BLaER1 (cell line): Measurements from ENCODE around the gene TTLL10.
A peak's percentile ranks its signal among the peaks of the same experiment; 100 is the strongest.

Experiments used
- H3K27ac ChIP-seq: shearing (Covaris generic); formaldehyde crosslinking; 2 replicates; pipeline ENCODE4 v1.8.1; 2022
- H3K27me3 ChIP-seq: shearing (Covaris generic); formaldehyde crosslinking; 2 replicates; pipeline ENCODE4 v1.8.1; 2022
- H3K36me3 ChIP-seq: shearing (Covaris generic); formaldehyde crosslinking; 2 replicates; pipeline ENCODE4 v1.8.1; 2022
- H3K4me1 ChIP-seq: shearing (Covaris generic); formaldehyde crosslinking; 2 replicates; pipeline ENCODE4 v1.8.1; 2022
- H3K4me2 ChIP-seq: shearing (Covaris generic); formaldehyde crosslinking; 2 replicates; pipeline ENCODE4 v1.8.1; 2022
- H3K4me3 ChIP-seq: shearing (Covaris generic); formaldehyde crosslinking; 2 replicates; pipeline ENCODE4 v1.8.1; 2022
- H3K9ac ChIP-seq: shearing (Covaris generic); formaldehyde crosslinking; 2 replicates; pipeline ENCODE4 v1.8.1; 2022
- H3K9me3 ChIP-seq: shearing (Covaris generic); formaldehyde crosslinking; 2 replicates; pipeline ENCODE4 v1.8.1; 2022
- H4K20me1 ChIP-seq: shearing (Covaris generic); formaldehyde crosslinking; 2 replicates; pipeline ENCODE4 v1.8.1; 2022
- Cebpa-rat ChIP-seq: shearing (Covaris generic); IDR thresholded peaks from 2 replicates; pipeline ENCODE4 v1.8.1; 2022

The TTLL10 gene

DNA sequence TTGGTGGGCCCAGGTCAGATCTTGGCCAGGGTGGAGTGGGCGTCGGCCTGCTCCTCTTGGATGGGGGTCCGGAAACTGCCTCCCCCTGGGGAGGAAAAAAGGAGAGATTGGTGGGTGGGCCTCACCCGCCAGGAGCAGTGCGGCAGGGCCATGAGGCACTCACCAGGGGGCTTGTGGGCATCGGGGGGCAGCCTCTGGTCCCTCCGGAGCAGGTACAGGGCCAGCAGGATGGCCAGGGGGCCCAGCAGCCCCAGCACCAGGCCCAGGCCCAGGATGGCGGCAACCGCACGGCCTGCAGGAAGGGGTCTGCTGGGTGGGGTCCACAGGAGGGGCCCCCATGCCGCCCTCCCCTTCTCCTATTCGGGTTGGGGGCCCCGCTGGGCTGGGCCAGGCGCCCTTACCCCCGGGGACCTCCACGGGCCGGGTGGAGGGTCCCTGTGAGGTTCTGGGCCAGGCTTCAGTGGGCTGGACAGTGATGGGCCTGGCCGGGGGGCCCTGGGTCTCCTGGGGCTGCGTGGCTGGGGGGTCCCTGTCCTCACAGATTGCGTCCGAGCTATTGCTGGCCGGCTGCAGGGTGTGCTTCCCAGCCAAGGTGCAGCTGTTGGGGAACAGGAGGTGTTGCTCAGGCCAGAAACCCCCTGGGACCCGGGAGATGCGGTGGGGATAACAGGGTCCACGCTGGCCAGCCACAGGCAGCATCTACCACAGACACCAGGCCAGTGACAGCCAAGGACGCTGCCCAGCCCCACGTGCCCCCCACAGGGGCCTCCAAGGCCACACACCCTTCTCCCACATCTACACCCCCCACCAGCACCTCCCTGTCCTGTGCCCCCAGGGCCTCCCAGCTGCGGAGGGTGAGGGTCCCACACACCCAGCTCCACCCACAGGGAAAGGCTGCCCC, 38.1 kb downstream of the TTLL10 start:
- Histone ChIP-seq H3K27ac (peak overlapping the region; percentile 46), H3K4me2 (peak overlapping the region; percentile 99), H3K9ac (no peak overlapping the region), H3K4me3 (peak overlapping the region; percentile 14; the same call in 1 of the 2 replicates), H3K36me3 (peaks cover 19% of the 10 kb centered on the region), H3K9me3 (no peaks in the 10 kb centered on the region), H4K20me1 (peaks cover 50% of the 10 kb centered on the region), H3K4me1 (peaks cover 97% of the 10 kb centered on the region), H3K27me3 (peaks cover 12% of the 10 kb centered on the region)
- no peak for TF ChIP-seq Cebpa-rat

GRCh38 chr1:1212780-1213344, 39.2 kb downstream of the TTLL10 start:
- H3K27me3 ChIP-seq, result peaks cover 6% of the 10 kb centered on the region; the same call in 1 of the 2 replicates
- no peak for TF ChIP-seq Cebpa-rat
- H3K36me3 ChIP-seq, result peaks cover 30% of the 10 kb centered on the region
- H3K4me2 ChIP-seq, result peak overlapping the region; percentile 99
- H3K4me3 ChIP-seq, result peak overlapping the region; percentile 43
- no peaks in the 10 kb centered on the region for H3K9me3 ChIP-seq
- H3K27ac ChIP-seq, result peak overlapping the region; percentile 38; the same call in 1 of the 2 replicates
- H3K9ac ChIP-seq, result 0 out of 2 replicates have a peak overlapping the region, but pooled peaks have one; percentile 38
- peaks cover 90% of the 10 kb centered on the region for H3K4me1 ChIP-seq
- H4K20me1 ChIP-seq, result peaks cover 60% of the 10 kb centered on the region

DNA sequence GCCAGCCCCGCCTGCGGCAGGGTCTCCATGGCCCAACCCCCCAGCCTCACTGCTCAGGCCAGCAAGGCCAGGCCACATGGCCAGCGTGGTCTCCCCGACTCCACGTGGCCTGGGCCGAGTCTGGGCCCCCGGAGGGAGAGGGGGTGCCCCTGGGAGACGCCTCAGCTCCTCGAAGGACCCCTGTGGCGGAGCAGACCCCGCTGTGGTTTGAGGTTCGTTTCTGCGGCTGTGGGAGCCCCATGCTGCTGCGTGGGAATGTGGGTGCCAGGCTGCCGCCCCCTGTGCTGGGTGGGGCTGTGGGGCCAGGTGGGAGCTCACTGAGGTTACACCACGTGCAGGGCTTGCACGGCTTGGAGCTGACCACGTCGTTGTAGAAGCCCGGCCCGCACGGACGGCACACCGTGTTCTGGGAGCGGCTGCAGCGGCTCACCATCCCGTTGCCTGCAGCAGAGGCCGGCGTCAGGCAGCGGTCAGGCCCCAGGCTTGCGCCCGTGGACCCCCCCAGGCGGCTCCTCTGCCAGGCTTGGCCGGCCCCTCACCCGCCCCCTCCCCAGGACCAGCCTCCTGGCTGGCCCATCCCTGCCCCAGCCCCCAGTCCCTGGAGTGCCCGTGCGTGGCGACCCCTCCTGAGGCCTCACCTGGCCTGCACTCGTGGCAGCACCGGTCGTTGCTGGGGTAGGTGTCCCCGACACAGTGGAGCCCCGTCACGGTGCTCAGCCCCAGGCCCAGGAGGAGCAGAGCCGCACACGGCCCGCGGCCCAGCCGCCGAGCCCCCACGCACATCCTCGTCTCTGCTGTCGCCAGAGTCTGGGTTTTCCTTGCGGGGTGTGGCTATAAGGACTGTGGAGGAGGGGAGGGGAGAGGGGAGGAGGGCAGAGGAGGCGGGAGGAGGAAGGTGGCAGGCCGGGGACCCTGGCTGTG, 39.9 kb downstream of the TTLL10 start, which contains the start of gene TNFRSF4:
Gene TNFRSF4, minus strand, starts transcription at position 809 of the 921 bp plus-strand sequence. Its CDS starts 26 bp downstream, at position 783.
- Histone ChIP-seq H3K4me2 (peak within 1 kb of the TSS; percentile 99), H3K4me3 (peak within 1 kb of the TSS; percentile 43), H3K27me3 (peaks cover 6% of the 10 kb centered on the region; the same call in 1 of the 2 replicates), H3K9ac (0 out of 2 replicates have a peak within 1 kb of the TSS, but pooled peaks have one; percentile 38), H4K20me1 (peaks cover 64% of the 10 kb centered on the region), H3K4me1 (peaks cover 84% of the 10 kb centered on the region), H3K9me3 (no peaks in the 10 kb centered on the region), H3K36me3 (peaks cover 37% of the 10 kb centered on the region), H3K27ac (peak within 1 kb of the TSS; percentile 38; the same call in 1 of the 2 replicates)
- no peak for TF ChIP-seq Cebpa-rat

DNA sequence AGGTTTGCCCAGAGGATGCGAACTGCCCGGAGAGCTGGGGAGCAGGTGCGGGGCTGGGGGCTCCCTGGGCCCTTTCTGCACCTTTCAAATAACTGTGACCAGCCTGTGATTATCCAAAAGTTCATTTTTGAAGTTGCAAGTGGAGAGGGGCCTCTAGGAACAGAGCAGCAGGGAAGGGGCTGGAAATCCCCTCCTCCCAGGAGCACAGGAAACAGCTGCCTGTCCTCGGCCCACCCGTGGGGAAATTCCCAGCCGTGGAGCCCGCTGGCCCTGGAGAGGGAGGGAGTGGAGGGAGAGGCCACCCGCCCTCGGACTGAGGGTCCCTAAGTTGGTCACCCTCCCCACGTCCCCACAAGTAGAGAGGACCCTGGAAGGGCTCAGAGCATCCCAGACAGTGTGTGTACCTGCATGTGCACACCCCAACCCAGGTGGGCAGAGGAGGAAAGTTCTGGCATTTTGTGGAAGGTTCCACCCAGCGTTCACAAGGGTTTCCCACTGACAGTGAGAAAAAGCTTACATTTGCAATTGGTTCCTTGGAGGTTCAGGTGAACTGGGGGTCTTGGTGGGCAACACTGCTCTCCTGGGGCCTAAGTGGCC, 41.5 kb downstream of the TTLL10 start:
- Histone ChIP-seq H3K4me2 (peak overlapping the region; percentile 99), H3K4me1 (peaks cover 70% of the 10 kb centered on the region), H3K4me3 (no peak overlapping the region), H3K9ac (no peak overlapping the region), H4K20me1 (peaks cover 73% of the 10 kb centered on the region), H3K27ac (no peak overlapping the region), H3K27me3 (peaks cover 6% of the 10 kb centered on the region; the same call in 1 of the 2 replicates), H3K36me3 (peaks cover 53% of the 10 kb centered on the region), H3K9me3 (no peaks in the 10 kb centered on the region)
- TF ChIP-seq Cebpa-rat, result no peak

DNA sequence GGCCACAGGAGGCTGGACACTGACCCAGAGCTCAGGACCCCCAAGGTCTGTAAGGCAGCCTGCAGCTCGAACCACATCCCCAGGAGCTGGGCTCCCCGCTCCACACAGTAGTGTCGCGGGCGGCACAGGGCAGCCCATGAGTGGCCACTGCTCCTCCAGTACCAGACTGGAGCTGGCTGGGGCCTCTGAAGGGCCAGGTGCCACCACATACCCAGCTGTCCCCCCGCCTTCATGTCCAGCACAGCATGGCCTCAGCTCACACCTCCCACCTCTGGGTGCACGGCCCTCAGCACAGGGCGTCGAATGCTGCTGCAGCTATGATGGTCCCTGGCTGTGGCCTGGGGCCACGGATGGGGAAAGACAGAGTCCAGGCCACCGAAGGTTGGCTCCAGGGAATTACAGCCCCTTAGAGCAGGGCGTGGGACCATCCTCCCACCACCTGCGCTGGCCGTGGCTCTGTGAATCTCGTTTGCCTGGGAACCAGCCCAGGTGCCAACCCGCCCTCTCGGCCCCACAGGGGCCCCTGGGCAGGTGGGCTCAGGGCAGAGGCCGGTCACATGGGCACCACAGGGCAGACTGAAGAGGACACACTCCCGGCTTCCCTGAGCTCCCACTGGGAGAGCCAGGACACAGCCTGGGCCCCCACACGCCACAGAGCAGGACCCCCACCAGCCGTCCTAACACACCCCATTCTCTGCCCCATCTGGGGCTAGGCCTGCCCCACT, 42.4 kb downstream of the TTLL10 start:
- Histone ChIP-seq H3K4me1 (peaks cover 61% of the 10 kb centered on the region), H3K9ac (no peak overlapping the region), H3K4me2 (no peak overlapping the region; the same call in 1 of the 2 replicates), H3K27ac (no peak overlapping the region), H3K9me3 (no peaks in the 10 kb centered on the region), H3K36me3 (peaks cover 61% of the 10 kb centered on the region), H4K20me1 (peaks cover 81% of the 10 kb centered on the region), H3K4me3 (no peak overlapping the region), H3K27me3 (peaks cover 6% of the 10 kb centered on the region; the same call in 1 of the 2 replicates)
- TF ChIP-seq Cebpa-rat, result no peak

GRCh38 chr1:1216770-1217620, 43.3 kb downstream of the TTLL10 start:
- peaks cover 71% of the 10 kb centered on the region for H3K36me3 ChIP-seq
- H3K9ac ChIP-seq, result no peak overlapping the region
- H3K9me3 ChIP-seq, result no peaks in the 10 kb centered on the region
- peaks cover 52% of the 10 kb centered on the region for H3K4me1 ChIP-seq
- peaks cover 91% of the 10 kb centered on the region for H4K20me1 ChIP-seq
- H3K4me2 ChIP-seq, result no peak overlapping the region; the same call in 1 of the 2 replicates
- no peak overlapping the region for H3K27ac ChIP-seq
- H3K4me3 ChIP-seq, result no peak overlapping the region
- no peak for TF ChIP-seq Cebpa-rat
- peaks cover 6% of the 10 kb centered on the region; the same call in 1 of the 2 replicates for H3K27me3 ChIP-seq

DNA sequence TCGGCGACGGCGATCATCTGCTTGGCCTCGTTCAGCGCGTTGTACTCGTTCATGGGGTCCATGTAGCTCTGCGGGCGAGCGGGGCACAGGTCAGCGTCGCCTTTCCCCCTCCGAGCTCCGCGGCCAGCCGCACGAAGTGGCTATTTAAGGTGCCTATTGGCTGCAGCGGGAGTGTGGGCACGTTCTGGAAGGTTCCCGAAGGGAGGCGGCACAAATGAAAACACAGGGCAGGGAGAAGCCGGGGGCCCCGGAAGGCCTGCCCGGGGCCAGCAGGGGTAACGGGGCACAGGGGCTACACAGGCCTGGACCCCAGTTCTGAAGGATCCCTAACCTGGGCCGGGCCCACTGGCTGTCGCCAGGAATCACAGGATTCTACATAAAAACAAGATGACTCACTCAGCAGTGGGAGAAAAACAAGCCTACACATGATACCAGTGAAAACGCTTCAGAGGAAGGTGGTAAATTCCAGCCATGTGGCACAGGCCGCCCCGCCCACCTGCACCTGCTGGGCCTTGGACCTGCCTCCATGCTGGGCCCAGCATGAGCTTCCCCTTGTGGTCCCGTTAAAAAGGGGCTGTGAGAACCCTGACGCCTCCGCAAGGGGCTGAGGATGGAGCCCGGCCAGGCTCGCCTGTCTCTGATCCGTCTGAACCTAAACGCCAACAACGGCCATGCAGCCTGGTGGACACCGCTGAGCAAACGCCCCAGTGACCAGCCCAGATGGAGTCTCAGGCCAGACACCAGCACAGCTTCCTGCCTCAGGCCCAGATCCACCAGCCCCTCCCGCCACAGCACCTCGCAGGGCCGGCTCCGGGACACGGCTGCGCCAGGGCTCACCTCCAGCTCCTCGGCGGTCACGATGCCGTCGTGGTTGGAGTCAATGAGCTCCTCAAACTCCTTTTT, 44.2 kb downstream of the TTLL10 start:
- Histone ChIP-seq H3K9me3 (no peaks in the 10 kb centered on the region), H3K4me3 (no peak overlapping the region), H3K4me1 (peaks cover 44% of the 10 kb centered on the region), H3K4me2 (no peak overlapping the region), H3K27ac (no peak overlapping the region), H3K27me3 (peaks cover 6% of the 10 kb centered on the region; the same call in 1 of the 2 replicates), H4K20me1 (peaks cover 96% of the 10 kb centered on the region), H3K9ac (no peak overlapping the region), H3K36me3 (peaks cover 80% of the 10 kb centered on the region)
- no peak for TF ChIP-seq Cebpa-rat
